ENCODE measurements around the gene FAM111A.

DNA sequence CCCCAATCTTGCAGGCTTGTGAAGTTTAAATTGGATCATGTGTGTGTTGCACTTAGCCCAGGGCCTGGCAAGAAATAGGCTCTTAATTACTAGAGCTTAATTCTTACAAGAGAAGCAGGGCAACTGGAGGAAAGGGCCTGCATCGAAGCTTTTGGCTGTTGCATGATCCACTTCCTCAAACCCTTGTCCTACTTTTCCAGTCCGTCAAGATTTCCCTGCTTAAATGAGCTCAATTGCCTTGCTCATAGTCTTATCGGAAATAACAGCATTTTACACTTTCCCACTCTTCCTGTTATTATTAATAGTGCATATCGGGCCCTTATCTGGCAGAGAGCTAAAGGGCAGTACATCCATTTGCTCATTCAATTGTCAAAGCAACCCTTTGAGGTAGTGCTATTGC is 47.3 kb downstream of the FAM111A start:
- TF ChIP-seq, protein P1, sequence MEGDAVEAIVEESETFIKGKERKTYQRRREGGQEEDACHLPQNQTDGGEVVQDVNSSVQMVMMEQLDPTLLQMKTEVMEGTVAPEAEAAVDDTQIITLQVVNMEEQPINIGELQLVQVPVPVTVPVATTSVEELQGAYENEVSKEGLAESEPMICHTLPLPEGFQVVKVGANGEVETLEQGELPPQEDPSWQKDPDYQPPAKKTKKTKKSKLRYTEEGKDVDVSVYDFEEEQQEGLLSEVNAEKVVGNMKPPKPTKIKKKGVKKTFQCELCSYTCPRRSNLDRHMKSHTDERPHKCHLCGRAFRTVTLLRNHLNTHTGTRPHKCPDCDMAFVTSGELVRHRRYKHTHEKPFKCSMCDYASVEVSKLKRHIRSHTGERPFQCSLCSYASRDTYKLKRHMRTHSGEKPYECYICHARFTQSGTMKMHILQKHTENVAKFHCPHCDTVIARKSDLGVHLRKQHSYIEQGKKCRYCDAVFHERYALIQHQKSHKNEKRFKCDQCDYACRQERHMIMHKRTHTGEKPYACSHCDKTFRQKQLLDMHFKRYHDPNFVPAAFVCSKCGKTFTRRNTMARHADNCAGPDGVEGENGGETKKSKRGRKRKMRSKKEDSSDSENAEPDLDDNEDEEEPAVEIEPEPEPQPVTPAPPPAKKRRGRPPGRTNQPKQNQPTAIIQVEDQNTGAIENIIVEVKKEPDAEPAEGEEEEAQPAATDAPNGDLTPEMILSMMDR (IDR thresholded peaks at IDR 0.05; ENCODE audit: insufficient read depth, low read depth, low read length), result no peak
- TF ChIP-seq EZH2 (IDR thresholded peaks at IDR 0.05; ENCODE audit: insufficient read depth, low read length), result no peak

All from astrocyte (in vitro differentiated cells and primary cell).